IMR-90 (cell line): Measurements from ENCODE around the gene NEK9.

Source experiments
- CEBPB ChIP-seq: IDR thresholded peaks from 2 replicates; pipeline ENCODE4 v1.6.1; 2012; ENCODE audit warnings: low read depth, low read length, improper control_type of control experiment
- FOS ChIP-seq: fragments of 150-350 bp; IDR thresholded peaks from 2 replicates; pipeline ENCODE4 v1.6.1; 2016; ENCODE audit warnings: low read depth, low read length
- MAFK ChIP-seq: IDR thresholded peaks from 2 replicates; pipeline ENCODE4 v1.6.1; 2012; ENCODE audit warnings: low read depth, low read length, improper control_type of control experiment
- MAZ ChIP-seq: IDR thresholded peaks from 2 replicates; pipeline ENCODE4 v1.6.1; 2012; ENCODE audit warnings: low read depth, mild to moderate bottlenecking, low read length, improper control_type of control experiment, moderate library complexity, borderline replicate concordance
- MXI1 ChIP-seq: IDR thresholded peaks from 2 replicates; pipeline ENCODE4 v1.6.1; 2012; ENCODE audit warnings: low read depth, mild to moderate bottlenecking, low read length, moderate library complexity, borderline replicate concordance
- POLR2A ChIP-seq: IDR thresholded peaks from 2 replicates; pipeline ENCODE4 v1.6.1; 2012; ENCODE audit warnings: mild to moderate bottlenecking, low read depth, low read length
- RAD21 ChIP-seq: IDR thresholded peaks from 2 replicates; pipeline ENCODE4 v1.6.1; 2012; ENCODE audit warnings: low read length, improper control_type of control experiment
- RCOR1 ChIP-seq: IDR thresholded peaks from 2 replicates; pipeline ENCODE4 v1.6.1; 2012; ENCODE audit warnings: mild to moderate bottlenecking, low read length, improper control_type of control experiment; ENCODE audit not compliant: insufficient replicate concordance
- TF ChIP-seq, protein P1 (sequence below): conservative IDR thresholded peaks from 2 replicates; pipeline ENCODE4 v1.5.1; 2012; ENCODE audit warnings: mild to moderate bottlenecking, low read depth, low read length, improper control_type of control experiment
- TF ChIP-seq, protein P2 (sequence below): fragments of 150-350 bp; IDR thresholded peaks from 2 replicates; pipeline ENCODE4 v1.6.1; 2017; ENCODE audit warnings: mild to moderate bottlenecking, antibody characterized with exemption, low read length, low read depth
- TF ChIP-seq, protein P3 (sequence below): fragments of 150-350 bp; IDR thresholded peaks from 2 replicates; pipeline ENCODE4 v1.6.1; 2016; ENCODE audit warnings: low read depth, mild to moderate bottlenecking, low read length, moderate library complexity, borderline replicate concordance

DNA sequence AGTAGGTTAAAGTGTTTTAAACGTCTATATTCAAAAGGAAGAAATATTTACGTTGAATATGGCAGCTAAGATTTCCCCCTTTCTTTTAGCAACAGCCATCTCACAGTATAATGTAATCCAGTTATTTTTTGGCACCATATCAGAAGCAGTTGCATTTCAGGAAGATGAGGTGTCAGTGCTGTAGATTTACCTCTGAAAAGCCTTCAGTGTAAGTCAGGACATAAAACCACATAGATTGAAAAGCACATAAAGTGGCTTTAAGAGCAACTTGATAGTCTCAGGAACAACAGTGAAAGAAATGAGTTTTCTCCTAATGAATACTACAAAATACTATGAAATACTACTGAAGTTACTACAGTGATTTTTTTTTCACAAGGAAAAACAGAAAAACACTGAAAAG, 82.5 kb downstream of the NEK9 start:
- TF ChIP-seq, protein P1, sequence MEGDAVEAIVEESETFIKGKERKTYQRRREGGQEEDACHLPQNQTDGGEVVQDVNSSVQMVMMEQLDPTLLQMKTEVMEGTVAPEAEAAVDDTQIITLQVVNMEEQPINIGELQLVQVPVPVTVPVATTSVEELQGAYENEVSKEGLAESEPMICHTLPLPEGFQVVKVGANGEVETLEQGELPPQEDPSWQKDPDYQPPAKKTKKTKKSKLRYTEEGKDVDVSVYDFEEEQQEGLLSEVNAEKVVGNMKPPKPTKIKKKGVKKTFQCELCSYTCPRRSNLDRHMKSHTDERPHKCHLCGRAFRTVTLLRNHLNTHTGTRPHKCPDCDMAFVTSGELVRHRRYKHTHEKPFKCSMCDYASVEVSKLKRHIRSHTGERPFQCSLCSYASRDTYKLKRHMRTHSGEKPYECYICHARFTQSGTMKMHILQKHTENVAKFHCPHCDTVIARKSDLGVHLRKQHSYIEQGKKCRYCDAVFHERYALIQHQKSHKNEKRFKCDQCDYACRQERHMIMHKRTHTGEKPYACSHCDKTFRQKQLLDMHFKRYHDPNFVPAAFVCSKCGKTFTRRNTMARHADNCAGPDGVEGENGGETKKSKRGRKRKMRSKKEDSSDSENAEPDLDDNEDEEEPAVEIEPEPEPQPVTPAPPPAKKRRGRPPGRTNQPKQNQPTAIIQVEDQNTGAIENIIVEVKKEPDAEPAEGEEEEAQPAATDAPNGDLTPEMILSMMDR: no peak
- TF ChIP-seq RCOR1: no peak
- TF ChIP-seq, protein P2, sequence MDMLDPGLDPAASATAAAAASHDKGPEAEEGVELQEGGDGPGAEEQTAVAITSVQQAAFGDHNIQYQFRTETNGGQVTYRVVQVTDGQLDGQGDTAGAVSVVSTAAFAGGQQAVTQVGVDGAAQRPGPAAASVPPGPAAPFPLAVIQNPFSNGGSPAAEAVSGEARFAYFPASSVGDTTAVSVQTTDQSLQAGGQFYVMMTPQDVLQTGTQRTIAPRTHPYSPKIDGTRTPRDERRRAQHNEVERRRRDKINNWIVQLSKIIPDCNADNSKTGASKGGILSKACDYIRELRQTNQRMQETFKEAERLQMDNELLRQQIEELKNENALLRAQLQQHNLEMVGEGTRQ: no peak
- no peak for TF ChIP-seq POLR2A
- no peak for TF ChIP-seq MAZ
- no peak for TF ChIP-seq RAD21
- no peak for TF ChIP-seq MXI1
- no peak for TF ChIP-seq CEBPB
- no peak for TF ChIP-seq MAFK
- TF ChIP-seq, protein P3, sequence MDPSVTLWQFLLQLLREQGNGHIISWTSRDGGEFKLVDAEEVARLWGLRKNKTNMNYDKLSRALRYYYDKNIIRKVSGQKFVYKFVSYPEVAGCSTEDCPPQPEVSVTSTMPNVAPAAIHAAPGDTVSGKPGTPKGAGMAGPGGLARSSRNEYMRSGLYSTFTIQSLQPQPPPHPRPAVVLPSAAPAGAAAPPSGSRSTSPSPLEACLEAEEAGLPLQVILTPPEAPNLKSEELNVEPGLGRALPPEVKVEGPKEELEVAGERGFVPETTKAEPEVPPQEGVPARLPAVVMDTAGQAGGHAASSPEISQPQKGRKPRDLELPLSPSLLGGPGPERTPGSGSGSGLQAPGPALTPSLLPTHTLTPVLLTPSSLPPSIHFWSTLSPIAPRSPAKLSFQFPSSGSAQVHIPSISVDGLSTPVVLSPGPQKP: no peak
- no peak for TF ChIP-seq FOS
